Keratinocyte (primary cell): ENCODE measurements around the gene CYP4A22. TPM values are rescaled to one million over a fixed set of nuclear protein-coding genes. Genes with fewer than 3 reads are reported as not detected.

Source experiments
- DNase-seq: peaks from one replicate; pipeline ENCODE4 v3.0.0-alpha.2; 2011; ENCODE audit warnings: low read depth, missing footprints, low spot score
- FAIRE-seq: peaks from 2 replicates; lab custom pipeline; 2011; peaks lifted over from hg19 to GRCh38; lab: Jason Lieb, UNC
- H2AFZ ChIP-seq: 2 replicates; pipeline ENCODE4 v1.6.0; 2012; ENCODE audit warnings: low read length, control low read depth, inconsistent platforms; ENCODE audit not compliant: control insufficient read depth
- H3K27ac ChIP-seq: 2 replicates; pipeline ENCODE4 v1.5.1; 2011; ENCODE audit warnings: low read length; ENCODE audit not compliant: control insufficient read depth, insufficient read depth
- H3K27me3 ChIP-seq: 3 replicates; pipeline ENCODE4 v1.6.0; 2011; ENCODE audit warnings: low read length; ENCODE audit not compliant: control insufficient read depth, insufficient read depth; ENCODE audit errors: extremely low read depth
- H3K36me3 ChIP-seq, 2 experiments: 2 replicates in 1 of 2; 3 replicates in 1 of 2; pipeline ENCODE4 v1.5.1; 2011; ENCODE audit warnings: low read length in 2 of 2, mild to moderate bottlenecking in 1 of 2; ENCODE audit not compliant: control insufficient read depth in 2 of 2, insufficient read depth in 2 of 2; ENCODE audit errors: extremely low read depth in 1 of 2
- H3K4me1 ChIP-seq: 3 replicates; pipeline ENCODE4 v1.5.1; 2011; ENCODE audit warnings: low read length; ENCODE audit not compliant: control insufficient read depth, insufficient read depth; ENCODE audit errors: extremely low read depth
- H3K4me2 ChIP-seq: 3 replicates; pipeline ENCODE4 v1.6.0; 2011; ENCODE audit warnings: low read depth, low read length; ENCODE audit not compliant: control insufficient read depth, insufficient read depth; ENCODE audit errors: extremely low read depth
- H3K4me3 ChIP-seq, 3 experiments: fragments of 200-600 bp in 1 of 3; sonication (generic) in 1 of 3; 2 replicates in 2 of 3; 3 replicates in 1 of 3; pipeline ENCODE4 v1.5.1; 2011 to 2016; ENCODE audit warnings: low read length in 3 of 3, mild to moderate bottlenecking in 3 of 3, control low read depth in 2 of 3, inconsistent platforms in 1 of 3, low read depth in 1 of 3, mixed read lengths in 1 of 3, mixed run types in 1 of 3, moderate library complexity in 1 of 3; ENCODE audit not compliant: control insufficient read depth in 2 of 3, insufficient read depth in 2 of 3; ENCODE audit errors: extremely low read depth in 1 of 3
- H3K79me2 ChIP-seq: 2 replicates; pipeline ENCODE4 v1.6.0; 2012; ENCODE audit warnings: low read length; ENCODE audit not compliant: control insufficient read depth, insufficient read depth
- H3K9ac ChIP-seq: 3 replicates; pipeline ENCODE4 v1.6.0; 2011; ENCODE audit warnings: low read length; ENCODE audit not compliant: control insufficient read depth, insufficient read depth; ENCODE audit errors: extremely low read depth
- H3K9me1 ChIP-seq: 3 replicates; pipeline ENCODE4 v1.6.0; 2011; ENCODE audit warnings: low read length; ENCODE audit not compliant: control insufficient read depth, insufficient read depth; ENCODE audit errors: extremely low read depth
- H3K9me3 ChIP-seq: 2 replicates; pipeline ENCODE4 v1.5.1; 2012; ENCODE audit warnings: low read depth, low read length; ENCODE audit not compliant: control insufficient read depth
- H4K20me1 ChIP-seq: 3 replicates; pipeline ENCODE4 v1.6.0; 2011; ENCODE audit warnings: low read length; ENCODE audit not compliant: control insufficient read depth, insufficient read depth; ENCODE audit errors: extremely low read depth
- CTCF ChIP-seq, 3 experiments: IDR thresholded peaks in 1 of 3; conservative IDR thresholded peaks in 1 of 3; optimal IDR thresholded peaks in 1 of 3; 2 replicates in 2 of 3; 3 replicates in 1 of 3; pipeline versions ENCODE3 to v1.5.1; 2011; ENCODE audit warnings: low read length in 3 of 3, mild to moderate bottlenecking in 3 of 3, moderate library complexity in 2 of 3, control low read depth in 1 of 3, inconsistent platforms in 1 of 3; ENCODE audit not compliant: insufficient read depth in 2 of 3; ENCODE audit errors: extremely low read depth in 1 of 3
- EZH2 ChIP-seq: IDR thresholded peaks from one replicate; pipeline ENCODE4 v1.6.1; 2012; ENCODE audit warnings: inconsistent platforms, mild to moderate bottlenecking, low read length, moderate library complexity
- dilution Hi-C: fragments of 300-500 bp; cut with MboI; formaldehyde crosslinking; loops from one replicate; pipeline ENCODE4 v1.7.0; 2020; ENCODE audit warnings: low sequenced_read_pairs; ENCODE audit not compliant: extremely low pct_ligation_motif_present
- polyA plus RNA-seq, 5 experiments: library from polyadenylated mRNA; depleted of rRNA in 3 of 5; stranded (reverse) in 3 of 5; stranded (forward) in 1 of 5; unstranded in 1 of 5; fragments of >200 nt; gene quantifications; 1 replicate in 1 of 5; 2 replicates in 3 of 5; 3 replicates in 1 of 5; pipeline versions ENCODE4 v1.2.1 to v1.2.3, GENCODE V29; 2011 to 2012; ENCODE audit warnings: missing spikeins in 2 of 5, low read depth in 1 of 5, low replicate concordance in 1 of 5

CYP4A22 gene
- polyA plus RNA-seq, 1 donor (not counting 4 experiments of a cell fraction or from before 2014, with no cell fraction given) = not detected

GRCh38 chr1:47183308-47184089, 46.3 kb downstream of the CYP4A22 start:
- Histone ChIP-seq H3K9ac (no peak overlapping the region), H3K27ac (no peak overlapping the region), H3K4me3 (no peak overlapping the region), H3K4me2 (no peak overlapping the region), H3K79me2 (no peaks in the 10 kb centered on the region), H3K9me1 (no peaks in the 10 kb centered on the region), H4K20me1 (no peaks in the 10 kb centered on the region), H3K27me3 (no peaks in the 10 kb centered on the region), H3K36me3 (no peaks in the 10 kb centered on the region), H3K9me3 (no peaks in the 10 kb centered on the region), H2AFZ (no peak overlapping the region), H3K4me1 (peaks cover 7% of the 10 kb centered on the region)
- DNase-seq (no peak), FAIRE-seq (no peak)
- no peak for TF ChIP-seq EZH2
- no peak for TF ChIP-seq CTCF (optimal IDR thresholded peaks at IDR 0.05 in 1 of 3, IDR thresholded peaks at IDR 0.05 in 1 of 3, conservative IDR thresholded peaks at IDR 0.05 in 1 of 3; ENCODE audit: extremely low read depth in 1 of 3, insufficient read depth in 2 of 3, low read length in 3 of 3)
- dilution Hi-C loops = no loop called here

GRCh38 chr1:47184090-47184821, 47.0 kb downstream of the CYP4A22 start:
- no peak for FAIRE-seq
- dilution Hi-C loops = no loop called here
- H3K4me1 ChIP-seq = peaks cover 7% of the 10 kb centered on the region

More at GRCh38 chr1:47184090-47184821, 47.0 kb downstream of the CYP4A22 start:
- Histone ChIP-seq H3K9me1 (no peaks in the 10 kb centered on the region), H3K9me3 (no peaks in the 10 kb centered on the region), H3K9ac (no peak overlapping the region), H3K4me3 (no peak overlapping the region), H4K20me1 (no peaks in the 10 kb centered on the region), H3K79me2 (no peaks in the 10 kb centered on the region), H3K27ac (no peak overlapping the region), H3K36me3 (no peaks in the 10 kb centered on the region), H3K4me2 (no peak overlapping the region), H2AFZ (no peak overlapping the region), H3K27me3 (no peaks in the 10 kb centered on the region)
- no peak for DNase-seq
- TF ChIP-seq EZH2 = no peak
- TF ChIP-seq CTCF (optimal IDR thresholded peaks at IDR 0.05 in 1 of 3, IDR thresholded peaks at IDR 0.05 in 1 of 3, conservative IDR thresholded peaks at IDR 0.05 in 1 of 3; ENCODE audit: extremely low read depth in 1 of 3, insufficient read depth in 2 of 3, low read length in 3 of 3) = no peak
